Tibial nerve (tissue), 3 donors: ENCODE measurements around the gene TXNDC8.

Experiments
- CTCF ChIP-seq, 5 experiments: fragments of 200-600 bp in 3 of 5; fragments of 450-650 bp in 2 of 5; sonication (generic) in 3 of 5; IDR thresholded peaks; one replicate each; pipeline ENCODE4 v1.5.1; 2016 to 2019; ENCODE audit warnings: antibody characterized with exemption in 5 of 5, mild to moderate bottlenecking in 3 of 5, moderate library complexity in 2 of 5
- POLR2A ChIP-seq, 2 donors: fragments of 450-650 bp; IDR thresholded peaks; one replicate each; pipeline ENCODE4 v1.6.1; 2017; ENCODE audit warnings: antibody characterized with exemption in 2 of 2, mild to moderate bottlenecking in 2 of 2, moderate library complexity in 2 of 2

GRCh38 chr9:110278080-110278707, 59.5 kb downstream of the TXNDC8 start:
- TF ChIP-seq CTCF (IDR thresholded peaks at IDR 0.05), result no peak
- no peak for TF ChIP-seq POLR2A (IDR thresholded peaks at IDR 0.05)
